Activated CD4-positive, alpha-beta T cell treated with anti-CD3 and anti-CD28 coated beads for 36 hours (primary cell): ENCODE data around the gene TTI1. TPM values are rescaled to one million over a fixed set of nuclear protein-coding genes. Genes with fewer than 3 reads are reported as not detected.
A peak's percentile ranks its signal among the peaks of the same experiment; 100 is the strongest.

Source experiments
- ATAC-seq: fragments of 200-7000 bp; cut with Tn5 transposase; one replicate; pipeline ENCODE4 v1.10.0; 2021; ENCODE audit warnings: mild to moderate bottlenecking, moderate library complexity
- CTCF ChIA-PET: fragments of 350-600 bp; sonication (Branson Sonifier 250); formaldehyde crosslinking; loops from one replicate; lab custom pipeline; 2021; ENCODE audit warnings: antibody characterized with exemption; lab: Charles Lee
- POLR2A ChIA-PET: fragments of 350-600 bp; sonication (Branson Sonifier 250); formaldehyde crosslinking; loops from one replicate; lab custom pipeline; 2021; ENCODE audit warnings: antibody characterized with exemption, inconsistent platforms; lab: Charles Lee
- DNase-seq: peaks from one replicate; pipeline ENCODE4 v3.0.0-alpha.2; 2020
- H3K27ac Mint-ChIP-seq: one replicate; pipeline ENCODE4 v1.8.0; 2021; ENCODE audit warnings: mixed read lengths
- H3K27me3 Mint-ChIP-seq: one replicate; pipeline ENCODE4 v1.8.0; 2021; ENCODE audit warnings: mixed read lengths
- H3K36me3 Mint-ChIP-seq: one replicate; pipeline ENCODE4 v1.8.0; 2021; ENCODE audit warnings: low read depth, mixed read lengths
- H3K4me1 Mint-ChIP-seq: one replicate; pipeline ENCODE4 v1.8.0; 2021; ENCODE audit warnings: mixed read lengths
- H3K4me3 Mint-ChIP-seq: one replicate; pipeline ENCODE4 v1.8.0; 2021; ENCODE audit warnings: mild to moderate bottlenecking, moderate library complexity, mixed read lengths
- H3K9me3 Mint-ChIP-seq: one replicate; pipeline ENCODE4 v1.8.0; 2021; ENCODE audit warnings: low read depth, mixed read lengths
- intact Hi-C, 2 experiments: fragments of 100-400 bp; cut with DNase I in 1 of 2; cut with micrococcal nuclease in 1 of 2; formaldehyde crosslinking; loops; one replicate each; pipeline versions ENCODE4 v1.14.2 to v1.15.1; 2022 to 2024; cut with DNase I, micrococcal nuclease
- total RNA-seq, 2 experiments: library from RNA; stranded (reverse); gene quantifications; one replicate each; pipeline ENCODE4 v1.2.3, GENCODE V29; 2021

Gene TTI1
- total RNA-seq, 2 experiments from 2014 or later, result 35.6 to 36.7 TPM

DNA sequence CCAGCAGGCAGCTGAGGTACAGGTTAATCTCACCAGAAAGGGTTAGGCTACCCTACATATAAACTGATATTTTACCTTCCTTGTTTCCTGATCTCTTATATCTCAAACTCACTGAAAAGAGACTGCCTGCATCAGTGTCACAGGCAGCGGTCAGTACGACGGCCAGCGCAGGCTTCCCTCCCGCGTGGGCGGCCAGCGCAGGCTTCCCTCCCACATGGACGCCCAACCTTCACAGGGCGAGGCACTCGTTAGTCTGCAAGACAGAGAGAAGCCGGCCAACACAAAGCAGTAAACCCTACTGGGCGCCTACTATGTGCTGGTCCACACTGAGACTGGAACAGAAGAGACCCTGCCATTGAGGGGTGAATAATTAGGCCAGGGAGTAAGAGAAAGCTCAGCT is 33.0 kb downstream of the TTI1 start:
- no peaks in the 10 kb centered on the region for H3K27me3 Mint-ChIP-seq
- CTCF ChIA-PET, result no interaction called here
- POLR2A ChIA-PET, result no interaction called here
- DNase-seq (no peak), ATAC-seq (no peak)
- intact Hi-C loops, result no loop called here
- no peaks in the 10 kb centered on the region for H3K9me3 Mint-ChIP-seq
- H3K4me3 Mint-ChIP-seq, result no peak overlapping the region
- peaks cover 36% of the 10 kb centered on the region for H3K4me1 Mint-ChIP-seq
- H3K36me3 Mint-ChIP-seq, result peaks cover 51% of the 10 kb centered on the region
- H3K27ac Mint-ChIP-seq, result no peak overlapping the region

DNA sequence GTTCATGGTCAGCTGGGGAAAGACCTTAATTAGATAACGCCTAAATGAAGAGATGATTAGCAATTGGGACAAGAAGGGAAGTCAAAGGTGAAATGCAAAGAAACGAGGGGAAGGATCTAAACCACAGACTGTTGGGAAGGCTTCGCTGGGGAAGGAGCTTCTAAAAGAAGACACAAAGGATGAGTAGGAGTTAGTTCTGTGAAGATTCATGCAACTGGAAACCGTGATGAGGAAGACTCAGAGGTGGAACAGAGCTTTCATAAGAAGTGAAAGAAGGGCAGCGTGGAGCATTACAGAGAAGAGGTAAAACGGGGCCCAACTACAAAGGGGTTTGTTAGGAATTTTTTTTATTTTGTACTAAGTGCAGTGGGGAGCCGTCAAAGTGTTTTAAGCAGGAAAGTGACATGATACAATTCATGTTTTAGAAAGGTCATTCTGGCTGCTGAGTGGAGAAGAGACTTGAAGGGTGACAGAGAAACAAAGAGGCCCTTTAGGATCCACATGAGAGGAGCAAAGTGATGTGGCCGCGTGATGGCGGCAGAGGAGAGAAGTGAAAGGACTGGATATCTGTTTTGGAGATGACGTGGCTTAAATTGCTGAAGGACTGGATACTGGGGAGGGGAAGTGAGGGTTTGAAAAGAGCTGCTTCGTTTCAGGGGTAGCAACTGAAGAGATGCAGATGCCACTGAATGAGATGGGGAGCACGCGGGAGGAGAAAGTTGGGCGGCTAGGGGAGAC is 33.6 kb downstream of the TTI1 start:
- ATAC-seq, result no peak
- H3K36me3 Mint-ChIP-seq, result peaks cover 51% of the 10 kb centered on the region
- H3K27me3 Mint-ChIP-seq, result no peaks in the 10 kb centered on the region
- DNase-seq, result no peak
- H3K4me3 Mint-ChIP-seq, result no peak overlapping the region
- CTCF ChIA-PET, result interaction anchor here (0.6 to 1.1 kb wide), 2 partner anchors 21 to 400 kb away, joined by 3 to 5 read pairs; no protein-coding TSS in a partner anchor
- POLR2A ChIA-PET, result no interaction called here
- H3K4me1 Mint-ChIP-seq, result peaks cover 31% of the 10 kb centered on the region
- H3K27ac Mint-ChIP-seq, result peak overlapping the region; percentile 61
- no peaks in the 10 kb centered on the region for H3K9me3 Mint-ChIP-seq
- intact Hi-C loops, result no loop called here

DNA sequence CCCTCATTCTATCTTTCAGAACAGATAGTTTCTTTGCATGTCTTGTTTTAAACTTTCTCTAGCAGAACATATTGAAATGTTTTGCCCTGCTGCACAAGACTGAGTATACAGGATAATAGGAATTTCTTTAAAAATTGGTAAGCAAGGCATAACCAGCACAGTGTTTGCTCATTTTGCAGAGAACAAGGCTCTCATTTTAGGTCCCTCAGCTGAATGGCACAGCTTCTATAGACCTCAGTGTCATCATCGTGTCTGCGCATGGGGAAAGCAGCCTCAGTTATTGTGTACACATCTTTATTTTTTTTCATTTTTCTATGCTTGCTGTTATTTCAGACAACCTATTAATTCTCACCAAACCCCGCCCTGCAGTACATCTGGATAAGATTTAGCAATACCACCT is 35.7 kb downstream of the TTI1 start:
- ChIA-PET POLR2A (no interaction called here), CTCF (interaction anchor here (0.6 kb wide), 1 partner anchor 140 kb away, joined by 3 read pairs; no protein-coding TSS in a partner anchor)

DNA sequence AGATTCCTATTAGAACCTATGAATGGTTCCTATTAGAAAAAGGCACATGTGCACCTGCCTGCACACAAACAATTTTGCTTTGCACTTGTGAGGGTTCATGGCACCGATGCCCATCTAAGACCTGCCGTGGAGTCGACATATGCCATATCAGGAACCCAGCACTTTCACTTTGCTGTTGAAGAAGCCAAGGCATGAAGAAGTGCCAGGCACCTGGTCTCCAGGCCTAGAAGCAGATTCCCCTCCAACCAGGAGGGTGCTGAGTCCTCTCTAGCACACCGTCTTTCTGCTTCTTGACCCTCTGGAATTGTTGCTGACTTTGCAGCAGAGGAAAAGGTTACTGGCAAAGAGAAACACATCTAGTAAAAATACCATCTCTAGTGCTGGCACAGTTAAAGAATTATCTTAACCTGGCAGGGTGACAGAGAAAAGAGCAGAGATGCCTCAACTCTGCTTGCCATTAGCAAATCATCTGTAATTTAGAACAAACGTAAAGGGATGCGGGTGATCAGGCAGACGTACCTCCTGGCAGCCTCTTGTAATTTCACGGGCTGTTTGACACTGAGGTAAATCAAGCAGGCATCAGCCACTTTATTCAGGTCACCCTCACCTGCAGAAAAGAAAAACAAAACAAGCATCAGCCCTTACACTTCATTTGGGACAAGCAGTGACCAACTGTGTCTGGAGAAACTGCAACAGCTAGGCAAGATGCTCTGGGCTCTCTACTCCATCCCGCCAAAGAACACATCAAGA is 37.2 kb downstream of the TTI1 start:
- ChIA-PET POLR2A (no interaction called here), CTCF (no interaction called here)
- no peak for DNase-seq
- Mint-ChIP-seq H3K9me3 (no peaks in the 10 kb centered on the region), H3K36me3 (peaks cover 43% of the 10 kb centered on the region), H3K27ac (no peak overlapping the region), H3K4me3 (no peak overlapping the region), H3K27me3 (no peaks in the 10 kb centered on the region), H3K4me1 (peaks cover 24% of the 10 kb centered on the region)
- intact Hi-C loops, result no loop called here
- ATAC-seq, result no peak

More for the DNA sequence above, 35.7 kb downstream of the TTI1 start:
- DNase-seq, result no peak
- peaks cover 49% of the 10 kb centered on the region for H3K36me3 Mint-ChIP-seq
- no peaks in the 10 kb centered on the region for H3K27me3 Mint-ChIP-seq
- H3K9me3 Mint-ChIP-seq, result no peaks in the 10 kb centered on the region
- peaks cover 30% of the 10 kb centered on the region for H3K4me1 Mint-ChIP-seq
- no peak for ATAC-seq
- H3K27ac Mint-ChIP-seq, result no peak overlapping the region
- H3K4me3 Mint-ChIP-seq, result no peak overlapping the region
- intact Hi-C loops, result no loop called here

DNA sequence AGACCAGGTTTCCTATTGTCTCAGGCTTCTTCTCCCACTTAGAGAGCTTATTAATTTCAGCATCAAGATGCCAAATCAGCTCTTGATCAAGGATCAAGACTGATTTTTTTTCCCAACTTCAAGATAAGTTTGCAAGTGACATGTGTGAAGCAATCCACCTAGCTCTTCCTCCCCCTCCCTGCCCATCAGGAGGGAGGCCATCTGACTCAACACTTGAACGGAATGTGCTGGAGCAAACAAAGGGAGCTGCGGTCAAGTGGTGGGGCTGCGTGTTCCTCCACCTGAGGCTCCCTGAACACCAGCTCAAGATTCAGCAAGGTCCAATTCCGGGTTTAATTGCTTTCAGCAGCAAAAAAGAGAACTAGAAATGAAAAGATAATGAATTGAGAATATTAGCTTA is 38.7 kb downstream of the TTI1 start:
- ATAC-seq, result no peak
- ChIA-PET POLR2A (interaction anchor here (0.8 kb wide), 1 partner anchor 430 kb away, joined by 3 read pairs; no protein-coding TSS in a partner anchor), CTCF (interaction anchor here (0.6 to 1.4 kb wide), 5 partner anchors 9 to 428 kb away, joined by 3 to 4 read pairs (median 3); no protein-coding TSS in a partner anchor)
- Mint-ChIP-seq H3K4me3 (no peak overlapping the region), H3K27ac (no peak overlapping the region), H3K4me1 (peaks cover 24% of the 10 kb centered on the region), H3K27me3 (no peaks in the 10 kb centered on the region), H3K9me3 (no peaks in the 10 kb centered on the region), H3K36me3 (peaks cover 48% of the 10 kb centered on the region)
- intact Hi-C loops, result loop anchor here (5.0 kb wide), 2 partner anchors 92 to 302 kb away; partner anchors contain the start of genes CTNNBL1 (in 1 of the 2) and VSTM2L (in 1 of the 2)
- DNase-seq, result no peak

DNA sequence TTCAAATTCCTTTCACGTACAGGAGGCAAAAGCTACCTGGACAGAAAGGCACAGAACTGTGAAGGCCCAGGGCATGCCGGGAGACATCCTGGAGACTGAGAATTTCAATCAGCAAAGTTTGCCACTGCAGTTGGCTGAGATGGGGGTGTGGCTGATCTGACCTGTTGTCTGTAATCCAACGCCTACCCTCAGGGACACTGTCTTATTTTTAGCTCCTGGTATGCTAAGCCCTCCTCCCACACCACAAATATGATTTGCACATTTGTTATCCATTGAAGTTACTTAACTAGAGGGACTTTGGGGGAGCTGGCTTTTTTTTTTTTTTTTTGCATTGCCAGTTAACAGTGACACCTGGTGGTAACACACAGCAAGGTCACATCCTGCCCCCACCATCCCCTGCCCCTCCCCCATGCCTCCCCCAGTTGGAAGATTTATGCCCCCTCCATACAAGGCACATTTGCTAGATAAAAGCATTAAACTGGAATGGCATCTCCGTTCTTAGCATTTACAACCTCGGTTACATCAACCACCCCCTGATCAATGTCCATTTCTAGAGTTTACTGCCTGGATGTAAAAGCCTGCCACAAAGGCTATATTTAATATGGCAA is 40.4 kb downstream of the TTI1 start:
- POLR2A ChIA-PET, result no interaction called here
- Mint-ChIP-seq H3K4me1 (peaks cover 21% of the 10 kb centered on the region), H3K27me3 (no peaks in the 10 kb centered on the region), H3K27ac (no peak overlapping the region), H3K36me3 (peaks cover 58% of the 10 kb centered on the region), H3K4me3 (no peak overlapping the region), H3K9me3 (no peaks in the 10 kb centered on the region)
- ATAC-seq, result no peak
- peak; percentile 47 for DNase-seq
- CTCF ChIA-PET, result interaction anchor here (0.6 to 2.1 kb wide), 9 partner anchors 12 to 788 kb away, joined by 3 to 8 read pairs (median 3); no protein-coding TSS in a partner anchor
- intact Hi-C loops, result loop anchor here (1.0 to 5.0 kb wide), 6 partner anchors 90 to 429 kb away; partner anchors contain the start of genes VSTM2L (in 2 of the 2) and CTNNBL1 (in 1 of the 2)

DNA sequence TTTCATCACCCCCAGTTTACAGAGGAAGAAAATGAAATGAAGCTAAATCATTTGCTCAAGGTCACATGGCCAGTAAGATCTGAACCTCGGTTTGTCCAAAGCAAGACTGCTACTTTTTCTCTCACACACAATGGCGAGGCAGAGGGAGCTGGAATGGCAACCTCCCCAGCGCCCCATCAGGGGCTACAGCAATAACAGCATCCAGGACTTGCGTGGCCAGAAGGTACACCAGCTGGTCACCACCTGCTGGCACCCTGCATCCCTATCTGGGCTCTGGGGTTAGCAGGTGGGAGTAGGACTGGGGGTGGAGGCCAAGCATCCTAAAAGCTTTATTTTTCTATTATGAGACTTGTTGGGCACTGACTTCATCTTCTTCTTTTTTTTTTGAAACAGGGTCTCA is 41.3 kb downstream of the TTI1 start:
- CTCF ChIA-PET, result interaction anchor here (1.1 to 2.1 kb wide), 4 partner anchors 11 to 340 kb away, joined by 3 to 8 read pairs (median 6); no protein-coding TSS in a partner anchor
- peaks cover 61% of the 10 kb centered on the region for H3K36me3 Mint-ChIP-seq
- no peak for DNase-seq
- POLR2A ChIA-PET, result no interaction called here
- H3K9me3 Mint-ChIP-seq, result no peaks in the 10 kb centered on the region
- H3K27ac Mint-ChIP-seq, result peak overlapping the region; percentile 19
- no peak overlapping the region for H3K4me3 Mint-ChIP-seq
- ATAC-seq, result no peak
- peaks cover 21% of the 10 kb centered on the region for H3K4me1 Mint-ChIP-seq
- no peaks in the 10 kb centered on the region for H3K27me3 Mint-ChIP-seq
- intact Hi-C loops, result loop anchor here (2.0 to 5.0 kb wide), 4 partner anchors 89 to 427 kb away; partner anchors contain the start of genes VSTM2L (in 2 of the 2) and CTNNBL1 (in 1 of the 2)

DNA sequence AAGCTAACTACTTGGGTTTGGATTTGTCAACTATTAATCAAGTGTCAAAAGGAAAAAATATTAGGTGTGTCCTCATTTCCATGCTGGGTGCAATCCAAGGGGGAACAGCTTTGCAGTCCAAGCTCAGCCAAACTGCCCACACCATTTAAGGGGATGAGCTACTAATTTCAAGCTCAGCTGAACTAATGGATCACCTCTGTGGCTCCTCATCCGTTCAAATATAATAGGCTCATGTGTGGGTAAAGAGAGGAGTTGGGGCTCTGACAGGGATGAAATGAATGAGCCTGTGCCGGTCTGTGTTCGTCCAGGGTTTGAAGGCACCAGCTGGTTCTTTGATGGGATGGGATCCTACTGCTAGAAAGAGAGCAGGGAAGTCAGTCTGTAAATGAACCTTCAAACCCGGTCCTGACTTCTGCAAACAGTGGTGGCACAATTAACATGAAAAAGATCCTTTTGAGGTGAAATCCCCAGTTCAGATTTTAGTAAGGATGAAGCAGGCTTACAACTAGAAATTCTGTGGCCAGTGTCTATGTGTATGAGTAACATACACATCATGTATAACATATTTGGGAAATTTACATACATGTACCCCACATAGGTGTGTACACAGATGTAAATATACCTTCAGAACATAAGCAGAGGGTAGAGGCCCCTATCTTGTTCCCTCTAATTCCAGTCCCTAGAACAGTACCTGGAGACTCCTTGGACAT is 41.9 kb downstream of the TTI1 start:
- intact Hi-C loops, result loop anchor here (5.0 kb wide), 2 partner anchors 89 to 299 kb away; partner anchors contain the start of genes CTNNBL1 (in 1 of the 2) and VSTM2L (in 1 of the 2)
- H3K4me1 Mint-ChIP-seq, result peaks cover 21% of the 10 kb centered on the region
- DNase-seq (no peak), ATAC-seq (peak; percentile 24)
- H3K27me3 Mint-ChIP-seq, result no peaks in the 10 kb centered on the region
- CTCF ChIA-PET, result interaction anchor here (0.6 to 1.8 kb wide), 5 partner anchors 11 to 339 kb away, joined by 3 to 6 read pairs (median 3); no protein-coding TSS in a partner anchor
- H3K27ac Mint-ChIP-seq, result peak overlapping the region; percentile 58
- H3K36me3 Mint-ChIP-seq, result peaks cover 63% of the 10 kb centered on the region
- H3K4me3 Mint-ChIP-seq, result no peak overlapping the region
- no peaks in the 10 kb centered on the region for H3K9me3 Mint-ChIP-seq
- POLR2A ChIA-PET, result no interaction called here

DNA sequence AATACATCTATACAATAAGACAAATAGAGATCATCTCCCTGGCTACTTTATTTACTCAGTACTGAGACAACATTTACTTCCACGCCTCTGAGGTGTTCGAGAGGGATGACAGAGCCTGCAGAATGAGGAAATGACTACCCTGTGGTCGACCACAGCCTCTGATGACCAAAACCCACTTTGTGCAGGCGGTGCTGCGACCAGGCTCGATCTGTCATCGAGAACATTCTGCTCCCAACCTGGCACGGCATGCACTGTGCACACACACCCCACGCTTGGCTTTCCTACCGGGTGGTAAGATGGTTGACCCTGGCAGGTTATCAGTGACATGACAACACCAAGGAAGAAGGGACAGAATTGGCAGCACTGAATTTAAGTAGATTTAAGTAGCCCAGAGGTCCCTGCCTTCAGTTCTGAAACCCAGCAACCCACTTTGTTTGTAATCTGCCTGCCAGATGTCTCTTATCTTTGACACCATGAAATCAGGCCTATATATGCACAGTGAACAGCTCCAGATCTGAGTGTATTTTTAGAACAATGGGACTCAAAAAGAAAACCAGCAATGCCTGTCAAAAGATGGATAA is 42.6 kb downstream of the TTI1 start:
- H3K36me3 Mint-ChIP-seq, result peaks cover 58% of the 10 kb centered on the region
- H3K4me1 Mint-ChIP-seq, result peaks cover 21% of the 10 kb centered on the region
- H3K4me3 Mint-ChIP-seq, result peak overlapping the region; percentile 23
- DNase-seq (peak; percentile 84), ATAC-seq (peak; percentile 92)
- intact Hi-C loops, result loop anchor here (1.0 to 5.0 kb wide), 4 partner anchors 11 to 298 kb away; partner anchors contain the start of genes CTNNBL1 (in 1 of the 2) and VSTM2L (in 1 of the 2)
- ChIA-PET CTCF (interaction anchor here (0.6 to 1.0 kb wide), 3 partner anchors 12 to 230 kb away, joined by 3 read pairs; no protein-coding TSS in a partner anchor), POLR2A (no interaction called here)
- no peaks in the 10 kb centered on the region for H3K9me3 Mint-ChIP-seq
- no peaks in the 10 kb centered on the region for H3K27me3 Mint-ChIP-seq
- peak overlapping the region; percentile 58 for H3K27ac Mint-ChIP-seq
